Neural crest cell (in vitro differentiated cells): ENCODE measurements around the gene RICTOR. TPM values are rescaled to one million over a fixed set of nuclear protein-coding genes. Genes with fewer than 3 reads are reported as not detected.

Source experiments
- DNase-seq: peaks from one replicate; pipeline ENCODE4 v3.0.0; 2021; ENCODE audit warnings: low read depth, mixed read lengths, low spot score
- H3K27ac Mint-ChIP-seq: one replicate; pipeline ENCODE4 v1.8.0; 2021; ENCODE audit warnings: mild to moderate bottlenecking, mixed read lengths; ENCODE audit not compliant: unreplicated experiment
- H3K27me3 Mint-ChIP-seq: 2 replicates; pipeline ENCODE4 v1.8.0; 2021; ENCODE audit warnings: low read depth, mild to moderate bottlenecking, mixed read lengths
- H3K36me3 Mint-ChIP-seq: 2 replicates; pipeline ENCODE4 v1.8.0; 2021; ENCODE audit warnings: low read depth, mild to moderate bottlenecking, mixed read lengths
- H3K4me1 Mint-ChIP-seq: 2 replicates; pipeline ENCODE4 v1.8.0; 2021; ENCODE audit warnings: mixed read lengths
- H3K4me3 Mint-ChIP-seq: one replicate; pipeline ENCODE4 v1.8.0; 2021; ENCODE audit warnings: mild to moderate bottlenecking, mixed read lengths
- H3K9me3 Mint-ChIP-seq: 2 replicates; pipeline ENCODE4 v1.8.0; 2021; ENCODE audit warnings: mixed read lengths
- total RNA-seq: library from RNA; stranded (reverse); gene quantifications from 2 replicates; pipeline ENCODE4 v1.2.1, GENCODE V29; 2021
- TF ChIP-seq, protein P1 (sequence below): fragments of 200-600 bp; sonication (generic); conservative IDR thresholded peaks from 2 replicates; pipeline ENCODE4 v1.5.0; 2021; ENCODE audit warnings: antibody characterized with exemption, mild to moderate bottlenecking

The RICTOR gene
- total RNA-seq, 1 donor from 2014 or later = 22.2 TPM

DNA sequence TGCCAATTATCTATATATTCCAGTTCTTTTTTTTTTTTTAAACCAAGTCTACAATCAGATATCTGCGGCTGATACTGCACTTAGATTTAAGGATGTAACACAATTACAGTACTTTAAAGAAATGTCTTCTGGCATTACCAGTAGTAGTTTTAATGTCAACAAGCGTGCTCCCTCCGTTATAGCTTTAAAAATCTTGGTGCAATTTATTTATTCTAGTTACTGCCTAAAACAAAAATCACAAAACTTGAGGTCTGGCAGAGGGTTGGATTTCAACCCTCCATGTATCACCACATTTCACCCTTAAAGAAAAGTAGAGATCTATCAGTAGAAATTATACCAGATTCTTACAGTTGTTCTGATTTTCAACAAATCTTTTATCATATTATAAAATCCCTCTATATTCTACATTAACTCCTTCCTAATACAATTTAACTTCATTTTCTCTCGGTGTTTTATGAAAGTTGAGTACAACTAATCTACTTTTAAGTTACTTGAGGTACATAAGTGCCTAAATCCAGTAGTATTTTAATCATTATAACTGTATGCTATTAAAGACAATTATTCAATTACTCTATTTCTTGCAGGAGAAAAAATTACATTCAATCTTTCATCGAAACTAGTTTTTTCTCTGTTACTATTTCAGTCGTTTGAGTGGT lies 2.0 kb upstream of the RICTOR start:
- TF ChIP-seq, protein P1, sequence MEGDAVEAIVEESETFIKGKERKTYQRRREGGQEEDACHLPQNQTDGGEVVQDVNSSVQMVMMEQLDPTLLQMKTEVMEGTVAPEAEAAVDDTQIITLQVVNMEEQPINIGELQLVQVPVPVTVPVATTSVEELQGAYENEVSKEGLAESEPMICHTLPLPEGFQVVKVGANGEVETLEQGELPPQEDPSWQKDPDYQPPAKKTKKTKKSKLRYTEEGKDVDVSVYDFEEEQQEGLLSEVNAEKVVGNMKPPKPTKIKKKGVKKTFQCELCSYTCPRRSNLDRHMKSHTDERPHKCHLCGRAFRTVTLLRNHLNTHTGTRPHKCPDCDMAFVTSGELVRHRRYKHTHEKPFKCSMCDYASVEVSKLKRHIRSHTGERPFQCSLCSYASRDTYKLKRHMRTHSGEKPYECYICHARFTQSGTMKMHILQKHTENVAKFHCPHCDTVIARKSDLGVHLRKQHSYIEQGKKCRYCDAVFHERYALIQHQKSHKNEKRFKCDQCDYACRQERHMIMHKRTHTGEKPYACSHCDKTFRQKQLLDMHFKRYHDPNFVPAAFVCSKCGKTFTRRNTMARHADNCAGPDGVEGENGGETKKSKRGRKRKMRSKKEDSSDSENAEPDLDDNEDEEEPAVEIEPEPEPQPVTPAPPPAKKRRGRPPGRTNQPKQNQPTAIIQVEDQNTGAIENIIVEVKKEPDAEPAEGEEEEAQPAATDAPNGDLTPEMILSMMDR = no peak
- no peak for DNase-seq
- Mint-ChIP-seq H3K4me3 (peak overlapping the region; percentile 34), H3K4me1 (peaks cover 16% of the 10 kb centered on the region), H3K27ac (no peak overlapping the region), H3K9me3 (no peaks in the 10 kb centered on the region), H3K27me3 (peaks cover 31% of the 10 kb centered on the region), H3K36me3 (no peaks in the 10 kb centered on the region)

DNA sequence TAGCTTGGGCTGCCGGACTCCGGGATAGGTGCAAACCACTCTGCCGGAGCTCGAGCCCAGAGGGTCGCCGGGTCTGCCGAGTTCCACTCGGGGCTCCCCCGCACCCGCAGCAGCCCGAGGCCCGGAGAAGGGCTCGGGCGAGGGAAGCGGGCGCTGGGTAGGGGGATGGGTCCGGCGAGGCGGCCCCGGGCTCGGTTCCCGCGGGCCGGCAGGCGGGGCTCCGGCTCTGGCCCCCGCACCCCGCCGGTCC lies 507 bp downstream of the RICTOR start:
- TF ChIP-seq, protein P1 = no peak
- Mint-ChIP-seq H3K27me3 (peaks cover 22% of the 10 kb centered on the region), H3K36me3 (no peaks in the 10 kb centered on the region), H3K4me1 (peaks cover 16% of the 10 kb centered on the region), H3K9me3 (no peaks in the 10 kb centered on the region), H3K27ac (no peak overlapping the region), H3K4me3 (peak overlapping the region; percentile 96)
- no peak for DNase-seq

- no peaks in the 10 kb centered on the region for H3K36me3 Mint-ChIP-seq
Measured at GRCh38 chr5:39072925-39073766, 1.1 kb downstream of the RICTOR start.

GRCh38 chr5:39068099-39068498 lies 6.1 kb downstream of the RICTOR start:
- no peaks in the 10 kb centered on the region for H3K27me3 Mint-ChIP-seq
- H3K36me3 Mint-ChIP-seq = peaks cover 18% of the 10 kb centered on the region
- TF ChIP-seq, protein P1 = no peak
- no peak overlapping the region for H3K4me3 Mint-ChIP-seq
- DNase-seq = no peak
- no peak overlapping the region for H3K27ac Mint-ChIP-seq
- peaks cover 7% of the 10 kb centered on the region for H3K4me1 Mint-ChIP-seq
- H3K9me3 Mint-ChIP-seq = peaks cover 12% of the 10 kb centered on the region

More at GRCh38 chr5:39072925-39073766, 1.1 kb downstream of the RICTOR start:
- DNase-seq = peak; percentile 22
- TF ChIP-seq, protein P1 = no peak
- H3K27ac Mint-ChIP-seq = peak overlapping the region; percentile 91
- peaks cover 18% of the 10 kb centered on the region for H3K27me3 Mint-ChIP-seq
- peak overlapping the region; percentile 96 for H3K4me3 Mint-ChIP-seq
- H3K9me3 Mint-ChIP-seq = no peaks in the 10 kb centered on the region
- peaks cover 16% of the 10 kb centered on the region for H3K4me1 Mint-ChIP-seq

DNA sequence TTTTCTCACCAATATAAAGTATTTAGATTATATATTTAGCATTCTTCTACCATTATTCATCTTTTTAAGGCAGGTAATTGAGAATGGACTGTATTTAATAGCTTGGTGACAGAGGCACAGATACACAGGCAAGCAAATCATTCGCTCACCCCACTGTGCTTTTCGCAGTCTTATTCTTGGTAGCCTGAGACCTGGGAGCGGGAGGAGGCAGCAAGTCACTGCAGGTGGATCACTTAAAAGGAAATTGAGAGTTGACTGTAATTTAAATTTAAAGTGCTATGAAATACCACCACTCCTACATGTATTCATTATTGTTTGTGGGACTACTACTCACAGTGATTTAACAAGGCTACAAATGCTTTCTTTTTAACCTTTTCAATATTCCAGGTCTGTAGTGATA lies 9.7 kb downstream of the RICTOR start:
- Mint-ChIP-seq H3K4me1 (no peaks in the 10 kb centered on the region), H3K4me3 (no peak overlapping the region), H3K27ac (no peak overlapping the region), H3K36me3 (peaks cover 18% of the 10 kb centered on the region), H3K27me3 (no peaks in the 10 kb centered on the region), H3K9me3 (peaks cover 12% of the 10 kb centered on the region)
- TF ChIP-seq, protein P1 = no peak
- DNase-seq = no peak
